Bladder microvascular endothelial cell (primary cell): ENCODE data around the gene TPPP3. TPM values are rescaled to one million over a fixed set of nuclear protein-coding genes. Genes with fewer than 3 reads are reported as not detected.

Experiments
- total RNA-seq: library from RNA; depleted of rRNA; stranded (reverse); fragments of >200 nt; gene quantifications from 2 replicates; pipeline ENCODE4 v1.2.3, GENCODE V29; 2014

Gene TPPP3
- 0.13 TPM in 1 of 2 replicates, not detected in the other for total RNA-seq

GRCh38 chr16:67393111-67393787 lies at the start of gene TPPP3:
Gene TPPP3, minus strand, starts transcription at chr16:67393498. Its CDS starts 2,387 bp downstream, at chr16:67391111.

GRCh38 chr16:67430977-67431774 lies 37.9 kb upstream of the TPPP3 start, which contains the start of gene HSD11B2:
Gene HSD11B2, plus strand, starts transcription at chr16:67431121. Its CDS starts 128 bp downstream, at chr16:67431249.

DNA sequence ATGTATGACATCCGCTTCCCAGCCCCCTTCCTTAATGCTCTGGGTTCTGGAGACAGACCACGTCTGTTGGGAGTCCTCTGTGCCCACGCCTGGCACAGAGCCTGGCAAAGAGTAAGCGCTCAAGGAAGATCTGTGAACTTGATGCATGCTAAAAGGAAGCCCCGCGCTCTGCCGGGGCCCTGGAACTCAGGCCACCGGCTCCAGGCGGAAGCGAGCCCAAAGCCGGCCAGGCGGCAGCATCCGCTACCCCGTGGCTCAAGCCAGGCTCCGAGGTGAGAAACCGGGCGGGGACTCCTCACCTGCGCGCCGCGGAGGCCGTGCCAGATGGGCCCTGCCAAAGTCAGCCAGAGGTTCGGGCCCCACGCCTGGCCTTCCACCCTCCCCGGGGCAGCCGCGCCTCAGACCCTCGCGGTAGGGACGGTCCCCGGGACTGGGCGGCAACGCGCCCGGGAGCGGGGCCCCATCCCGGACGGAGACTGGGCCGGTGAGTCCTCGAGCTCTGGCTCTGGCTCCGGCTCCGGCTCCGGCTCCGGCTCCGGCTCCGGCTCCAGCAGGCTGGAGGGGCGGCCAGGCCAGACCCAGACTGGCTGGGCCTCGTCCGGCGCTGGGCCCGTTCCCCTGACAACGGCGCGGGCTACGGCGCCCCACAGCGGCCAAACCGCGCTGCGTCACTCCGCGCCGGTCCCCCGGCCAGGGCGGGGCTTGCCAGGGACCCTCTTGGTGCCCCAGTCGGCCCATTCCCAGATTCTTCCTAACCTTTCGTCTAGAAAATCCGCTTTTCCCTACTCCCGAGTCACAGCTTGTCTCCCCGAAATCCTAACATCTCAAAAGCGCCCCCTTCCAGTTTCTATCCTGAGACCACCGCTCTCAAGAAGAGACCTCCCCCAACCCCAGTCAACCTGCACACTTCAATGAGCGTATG lies 22.8 kb upstream of the TPPP3 start, which contains the start of gene ZDHHC1:
ZDHHC1 (minus strand) TSS at position 606 of the 922 bp plus-strand sequence. CDS start 8,702 bp downstream, outside the sequence.

Other genes starting within 250 kb of the TPPP3 start
- gene B3GNT9, start 242.5 kb downstream of the TPPP3 start, total RNA-seq: 1.3 and 4.0 TPM in 2 replicates
- 12.3 and 15.6 TPM in 2 replicates for gene TRADD, start 233.6 kb downstream of the TPPP3 start, total RNA-seq
- 4.6 and 5.0 TPM in 2 replicates for gene FBXL8, start 233.5 kb downstream of the TPPP3 start, total RNA-seq
- gene HSF4, start 228.8 kb downstream of the TPPP3 start, total RNA-seq: 1.9 and 4.0 TPM in 2 replicates
- 6.8 and 13.5 TPM in 2 replicates for gene NOL3, start 223.0 kb downstream of the TPPP3 start, total RNA-seq
- gene MATCAP1, start 209.5 kb downstream of the TPPP3 start, total RNA-seq: 7.8 and 18.3 TPM in 2 replicates
- gene EXOC3L1, start 203.4 kb downstream of the TPPP3 start, total RNA-seq: 12.8 and 28.3 TPM in 2 replicates
- gene E2F4, start 201.3 kb downstream of the TPPP3 start, total RNA-seq: 45.2 and 81.6 TPM in 2 replicates
- gene ELMO3, start 194.4 kb downstream of the TPPP3 start, total RNA-seq: 1.3 and 1.4 TPM in 2 replicates
- gene TMEM208, start 166.4 kb downstream of the TPPP3 start, total RNA-seq: 20.3 and 21.5 TPM in 2 replicates
- 17.5 and 26.0 TPM in 2 replicates for gene FHOD1, start 146.0 kb downstream of the TPPP3 start, total RNA-seq
- gene SLC9A5, start 144.5 kb downstream of the TPPP3 start, total RNA-seq: 0.32 and 0.82 TPM in 2 replicates
- gene PLEKHG4, start 114.0 kb downstream of the TPPP3 start, total RNA-seq: 7.0 and 11.4 TPM in 2 replicates
- gene KCTD19, start 66.8 kb downstream of the TPPP3 start, total RNA-seq: 0.16 TPM in 1 of 2 replicates, not detected in the other
- gene LRRC36, start 66.7 kb downstream of the TPPP3 start, total RNA-seq: under 0.01 and 0.38 TPM in 2 replicates
- 2.8 and 5.6 TPM in 2 replicates for gene ZDHHC1, start 23.0 kb upstream of the TPPP3 start, total RNA-seq
- gene HSD11B2, start 37.6 kb upstream of the TPPP3 start, total RNA-seq: 0.16 and 0.38 TPM in 2 replicates
- gene ATP6V0D1, start 87.7 kb upstream of the TPPP3 start, total RNA-seq: 72.7 and 134 TPM in 2 replicates
- not detected in 2 replicates for gene AGRP, start 90.0 kb upstream of the TPPP3 start, total RNA-seq
- 45.2 and 144 TPM in 2 replicates for gene RIPOR1, start 135.3 kb upstream of the TPPP3 start, total RNA-seq
- 20.1 and 28.3 TPM in 2 replicates for gene CTCF, start 169.0 kb upstream of the TPPP3 start, total RNA-seq